Measurements from ENCODE around the gene SOHLH1. TPM values are rescaled to one million over a fixed set of nuclear protein-coding genes. Genes with fewer than 3 reads are reported as not detected.
"Not testable (repeated sequence)": the region's sequence is repeated elsewhere in the genome, so short reads cannot be mapped to it uniquely, and the experiment has no call there.

The SOHLH1 gene
- total RNA-seq, 1 experiment from 2014 or later: not detected

DNA sequence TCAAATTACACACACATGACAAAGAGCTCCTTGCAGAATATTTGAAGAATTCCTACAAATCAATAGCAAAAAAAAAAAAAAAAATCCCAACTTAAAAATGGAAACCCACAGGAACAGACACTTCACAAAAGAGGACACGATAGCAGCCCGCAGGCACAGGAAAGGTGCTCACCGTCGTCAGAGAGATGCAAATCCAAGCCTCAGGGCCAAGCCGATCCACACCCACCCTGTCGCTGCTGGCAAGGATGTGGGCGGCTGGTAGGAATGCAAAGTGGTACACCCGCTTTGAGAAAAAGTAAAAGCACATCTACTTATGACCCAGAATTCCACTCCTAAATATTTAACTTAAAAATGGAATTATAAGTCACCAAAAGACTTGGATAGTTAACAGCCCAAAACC is 25.3 kb downstream of the SOHLH1 start:
- no peak overlapping the region for H3K9ac ChIP-seq (ENCODE audit: low read length)
- DNase-seq (ENCODE audit: low read depth, low spot score) (no peak), ATAC-seq (no peak)
- no peak overlapping the region for H3K4me2 ChIP-seq (ENCODE audit: low read length)
- ChIA-PET POLR2A (no interaction called here), CTCF (interaction anchor here (0.7 kb wide), 1 partner anchor 29 kb away, joined by 4 read pairs; no protein-coding TSS in a partner anchor), RAD21 (ENCODE audit: low non-redundant PET in 1 of 2, low total read pairs in 2 of 2, uncharacterized antibody in 2 of 2, unreplicated experiment in 2 of 2) (no interaction called here)
- no TSS peak for BruUV-seq (replicated peaks)
- TF ChIP-seq YY1 (IDR thresholded peaks at IDR 0.05; ENCODE audit: extremely low read depth, insufficient replicate concordance, low read depth, low read length): no peak
- TF ChIP-seq RAD21 (IDR thresholded peaks at IDR 0.05; ENCODE audit: low read depth): no peak
- TF ChIP-seq POLR2A (IDR thresholded peaks at IDR 0.05; ENCODE audit: borderline replicate concordance, extremely low read depth, insufficient read depth, insufficient read length): no peak
- TF ChIP-seq SRF (IDR thresholded peaks at IDR 0.05; ENCODE audit: low read depth): no peak
- TF ChIP-seq ZBTB33 (IDR thresholded peaks at IDR 0.05; ENCODE audit: extremely low read depth, insufficient replicate concordance, low read length): no peak
- no peak for TF ChIP-seq EZH2phosphoT487 (IDR thresholded peaks at IDR 0.05; ENCODE audit: borderline replicate concordance)
- no peak for TF ChIP-seq ZFX (IDR thresholded peaks at IDR 0.05)
- no peaks in the 10 kb centered on the region for H3K4me1 ChIP-seq (ENCODE audit: control insufficient read depth in 1 of 2, insufficient read depth in 2 of 2, low read length in 2 of 2)
- no peaks in the 10 kb centered on the region for H3K79me2 ChIP-seq (ENCODE audit: insufficient read depth, low read length)
- no peak overlapping the region for H3K27ac ChIP-seq (ENCODE audit: low read depth, low read length)
- intact Hi-C loops (cut with micrococcal nuclease): no loop called here
- H2AFZ ChIP-seq (ENCODE audit: low read depth, low read length, poor library complexity, severe bottlenecking): no peak overlapping the region
- no peaks in the 10 kb centered on the region for H3K36me3 ChIP-seq (ENCODE audit: control insufficient read depth in 1 of 2, insufficient read depth in 2 of 2, low read length in 2 of 2)
- H3K4me3 ChIP-seq (replicated peaks in 1 of 2; ENCODE audit: low read depth in 1 of 2, low read length in 2 of 2): no peak overlapping the region
- peaks cover 4% of the 10 kb centered on the region; the same call in 1 of the 2 replicates for H3K27me3 ChIP-seq (ENCODE audit: insufficient read depth, low read length)
- H3K9me3 ChIP-seq (ENCODE audit: control insufficient read depth in 1 of 2, insufficient read depth in 1 of 2, low read depth in 1 of 2, low read length in 2 of 2): no peaks in the 10 kb centered on the region
- H4K20me1 ChIP-seq (ENCODE audit: insufficient read depth): no peaks in the 10 kb centered on the region
- H3K9me2 ChIP-seq (ENCODE audit: insufficient read depth): no peaks in the 10 kb centered on the region

GRCh38 chr9:135672786-135673185 is 26.5 kb downstream of the SOHLH1 start:
- DNase-seq (ENCODE audit: low read depth, low spot score); H3K79me2 ChIP-seq (ENCODE audit: insufficient read depth, low read length); H4K20me1 ChIP-seq (ENCODE audit: insufficient read depth); H3K4me2 ChIP-seq (ENCODE audit: low read length); intact Hi-C loops (cut with micrococcal nuclease); H3K9ac ChIP-seq (ENCODE audit: low read length); H2AFZ ChIP-seq (ENCODE audit: low read depth, low read length, poor library complexity, severe bottlenecking); H3K4me1 ChIP-seq (ENCODE audit: control insufficient read depth in 1 of 2, insufficient read depth in 2 of 2, low read length in 2 of 2); H3K27ac ChIP-seq (ENCODE audit: low read depth, low read length); H3K4me3 ChIP-seq (replicated peaks in 1 of 2; ENCODE audit: low read depth in 1 of 2, low read length in 2 of 2); BruUV-seq (replicated peaks); POLR2A ChIA-PET; H3K27me3 ChIP-seq (ENCODE audit: insufficient read depth, low read length); ATAC-seq; H3K9me2 ChIP-seq (ENCODE audit: insufficient read depth); H3K9me3 ChIP-seq (ENCODE audit: control insufficient read depth in 1 of 2, insufficient read depth in 1 of 2, low read depth in 1 of 2, low read length in 2 of 2); H3K36me3 ChIP-seq (ENCODE audit: control insufficient read depth in 1 of 2, insufficient read depth in 2 of 2, low read length in 2 of 2); CTCF ChIA-PET; RAD21 ChIA-PET (ENCODE audit: low non-redundant PET in 1 of 2, low total read pairs in 2 of 2, uncharacterized antibody in 2 of 2, unreplicated experiment in 2 of 2): not testable (repeated sequence)

Data from HCT116 (cell line).